ENCODE measurements around the gene ORAI2.
"Not testable (repeated sequence)": the region's sequence is repeated elsewhere in the genome, so short reads cannot be mapped to it uniquely, and the experiment has no call there.

ORAI2 gene

GRCh38 chr7:102433219-102434038 is at the start of gene ORAI2:
Gene ORAI2, plus strand, starts transcription at chr7:102433575. Its CDS starts 5,382 bp downstream, at chr7:102438957.
- peak; percentile 79 for DNase-seq (ENCODE audit: low read depth in 2 of 2)

- no peak for DNase-seq (ENCODE audit: low read depth in 2 of 2)
These were observed 46.3 kb upstream of the ORAI2 start for GRCh38 chr7:102387064-102387463.

- no peak for DNase-seq (ENCODE audit: low read depth in 2 of 2)
These were observed 43.6 kb upstream of the ORAI2 start for GRCh38 chr7:102389810-102390209.

GRCh38 chr7:102390697-102391484 is 42.5 kb upstream of the ORAI2 start:
- DNase-seq (ENCODE audit: low read depth in 2 of 2): peak; percentile 35 to 45

DNA sequence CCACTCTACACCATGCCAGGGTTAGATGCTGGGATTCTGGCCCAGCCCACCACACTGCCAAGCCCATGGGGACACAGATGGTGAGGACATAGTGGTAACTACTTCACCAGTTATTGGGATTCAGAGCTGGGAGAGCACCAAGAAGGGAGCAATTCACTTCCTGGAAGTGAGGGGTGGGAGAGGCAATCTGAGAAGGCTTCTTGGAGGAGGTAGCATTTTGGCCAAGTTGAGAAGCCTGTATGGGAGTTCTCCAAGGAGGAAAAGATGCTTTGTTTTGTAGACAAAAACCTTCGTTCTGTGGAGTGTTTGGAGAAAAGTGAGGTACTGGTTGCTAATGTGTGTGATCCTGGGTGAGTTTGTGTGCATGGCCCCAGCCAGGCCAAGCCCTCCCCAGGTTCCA is 41.0 kb upstream of the ORAI2 start:
- no peak for DNase-seq (ENCODE audit: low read depth in 2 of 2)

DNA sequence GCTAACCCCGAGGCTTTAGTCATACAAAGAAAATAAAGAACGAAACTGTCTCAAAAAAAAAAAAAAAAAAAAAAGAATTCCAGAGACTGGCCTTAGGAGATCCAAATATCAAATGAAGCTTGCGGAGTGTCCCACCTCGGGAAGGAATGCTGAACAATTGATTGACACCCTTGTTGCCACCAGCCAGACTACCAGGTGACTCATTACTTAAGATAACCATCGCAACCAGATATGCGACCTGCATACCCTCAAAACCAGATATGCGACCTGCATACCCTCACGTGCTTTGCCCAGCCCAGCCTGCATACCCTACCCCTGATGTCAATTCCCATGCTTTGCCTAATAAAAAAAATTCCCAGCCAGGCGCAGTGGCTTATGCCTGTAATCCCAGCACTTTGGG is 39.9 kb upstream of the ORAI2 start:
- DNase-seq (ENCODE audit: low read depth in 2 of 2): no peak

- no peak for DNase-seq (ENCODE audit: low read depth in 2 of 2)
These were observed 37.8 kb upstream of the ORAI2 start for GRCh38 chr7:102395592-102395872.

GRCh38 chr7:102395873-102396709 is 37.3 kb upstream of the ORAI2 start, which contains the start of gene PRKRIP1:
Gene PRKRIP1, plus strand, starts transcription at chr7:102396363. Its CDS starts 49 bp downstream, at chr7:102396412.
- DNase-seq (ENCODE audit: low read depth in 2 of 2): peak; percentile 71 to 81

GRCh38 chr7:102396710-102397019 is 36.7 kb upstream of the ORAI2 start:
- no peak for DNase-seq (ENCODE audit: low read depth in 2 of 2)

GRCh38 chr7:102398543-102398942 is 34.8 kb upstream of the ORAI2 start:
- no peak for DNase-seq (ENCODE audit: low read depth in 2 of 2)

- DNase-seq (ENCODE audit: low read depth in 2 of 2): no peak
These were observed 33.0 kb upstream of the ORAI2 start for GRCh38 chr7:102400360-102400759.

- DNase-seq (ENCODE audit: low read depth in 2 of 2): no peak
These were observed 29.8 kb upstream of the ORAI2 start for GRCh38 chr7:102403563-102403962.

- no peak for DNase-seq (ENCODE audit: low read depth in 2 of 2)
These were observed 29.1 kb upstream of the ORAI2 start for GRCh38 chr7:102404005-102404861.

- not testable (repeated sequence) for DNase-seq (ENCODE audit: low read depth in 2 of 2)
These were observed 28.6 kb upstream of the ORAI2 start for GRCh38 chr7:102404862-102405188.

- no peak for DNase-seq (ENCODE audit: low read depth in 2 of 2)
These were observed 25.5 kb upstream of the ORAI2 start for GRCh38 chr7:102407910-102408309.

DNA sequence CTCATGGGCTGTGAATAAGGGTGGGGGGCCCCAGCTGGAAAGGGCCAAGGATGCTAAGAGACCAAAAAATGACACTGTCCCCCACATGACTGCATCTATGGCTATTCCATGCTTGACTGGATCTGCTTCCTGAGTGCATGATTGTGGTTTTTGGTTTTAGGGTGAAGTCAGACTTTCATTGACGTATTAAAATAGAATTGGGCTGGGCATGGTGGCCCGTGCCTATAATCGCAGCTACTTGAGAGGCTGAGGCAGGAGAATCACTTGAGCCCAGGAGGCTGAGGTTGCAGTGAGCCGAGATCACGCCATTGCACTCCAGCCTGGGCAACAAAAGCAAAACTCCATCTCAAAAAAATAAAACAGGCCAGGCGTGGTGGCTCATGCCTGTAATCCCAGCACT is 24.8 kb upstream of the ORAI2 start:
- not testable (repeated sequence) for DNase-seq (ENCODE audit: low read depth in 2 of 2)

- no peak for DNase-seq (ENCODE audit: low read depth in 2 of 2)
These were observed 24.0 kb upstream of the ORAI2 start for GRCh38 chr7:102409340-102409739.

- no peak for DNase-seq (ENCODE audit: low read depth in 2 of 2)
These were observed 23.3 kb upstream of the ORAI2 start for GRCh38 chr7:102410123-102410522.

GRCh38 chr7:102410918-102411317 is 22.5 kb upstream of the ORAI2 start:
- DNase-seq (ENCODE audit: low read depth in 2 of 2): no peak

DNA sequence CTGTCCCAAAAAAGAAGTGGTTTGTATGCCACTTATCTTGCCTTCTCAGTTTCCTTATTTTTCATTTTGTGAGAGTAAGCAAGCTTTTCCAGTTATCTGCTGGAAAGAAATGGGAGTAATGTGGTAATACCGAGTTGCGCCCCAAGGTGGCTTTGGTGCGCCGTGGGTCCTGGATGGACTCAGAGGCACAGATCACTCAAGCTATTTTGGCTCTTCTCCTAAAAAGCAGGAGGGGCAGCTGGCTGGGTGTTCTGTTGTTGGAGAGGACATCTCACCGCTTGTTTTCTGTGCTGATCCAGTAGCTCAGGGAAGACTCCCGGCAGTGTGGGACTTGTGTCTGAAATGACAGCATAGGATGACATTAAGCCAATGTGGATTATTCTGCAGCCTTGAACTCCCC is 20.8 kb upstream of the ORAI2 start:
- DNase-seq (ENCODE audit: low read depth in 2 of 2): no peak

GRCh38 chr7:102413091-102413490 is 20.3 kb upstream of the ORAI2 start:
- no peak for DNase-seq (ENCODE audit: low read depth in 2 of 2)

- no peak for DNase-seq (ENCODE audit: low read depth in 2 of 2)
These were observed 19.8 kb upstream of the ORAI2 start for GRCh38 chr7:102413611-102414010.
